HG03521 (cell line): Measurements from ENCODE around the gene SRC.
"Not testable (repeated sequence)": the region's sequence is repeated elsewhere in the genome, so short reads cannot be mapped to it uniquely, and the experiment has no call there.

Source experiments
- ATAC-seq: cut with Tn5 transposase; IDR thresholded peaks from one replicate; pipeline ENCODE4 v1.9.1; 2021; ENCODE audit warnings: mild to moderate bottlenecking, moderate library complexity; ENCODE audit not compliant: unreplicated experiment

Gene SRC

GRCh38 chr20:37361336-37361735, 15.4 kb downstream of the SRC start:
- no peak for ATAC-seq

GRCh38 chr20:37362231-37362792, 16.4 kb downstream of the SRC start:
- ATAC-seq: no peak

GRCh38 chr20:37362821-37363220, 16.9 kb downstream of the SRC start:
- ATAC-seq: no peak

- ATAC-seq: no peak
These were observed 17.5 kb downstream of the SRC start for GRCh38 chr20:37363221-37364012.

GRCh38 chr20:37364013-37364926, 18.3 kb downstream of the SRC start:
- no peak for ATAC-seq

- ATAC-seq: no peak
These were observed 19.0 kb downstream of the SRC start for GRCh38 chr20:37364927-37365272.

- no peak for ATAC-seq
These were observed 20.1 kb downstream of the SRC start for GRCh38 chr20:37365760-37366638.

- no peak for ATAC-seq
These were observed 20.8 kb downstream of the SRC start for GRCh38 chr20:37366743-37367142.

- ATAC-seq: no peak
These were observed 23.9 kb downstream of the SRC start for GRCh38 chr20:37369846-37370245.

- not testable (repeated sequence) for ATAC-seq
These were observed 25.9 kb downstream of the SRC start for GRCh38 chr20:37371845-37372244.

- no peak for ATAC-seq
These were observed 26.5 kb downstream of the SRC start for GRCh38 chr20:37372441-37372840.

GRCh38 chr20:37373020-37373598, 27.2 kb downstream of the SRC start:
- ATAC-seq: no peak

GRCh38 chr20:37375227-37375626, 29.3 kb downstream of the SRC start:
- ATAC-seq: no peak

GRCh38 chr20:37376324-37376723, 30.4 kb downstream of the SRC start:
- ATAC-seq: no peak

- ATAC-seq: no peak
These were observed 30.9 kb downstream of the SRC start for GRCh38 chr20:37376791-37377190.

GRCh38 chr20:37377346-37378081, 31.6 kb downstream of the SRC start:
- no peak for ATAC-seq

GRCh38 chr20:37378420-37378784, 32.5 kb downstream of the SRC start:
- no peak for ATAC-seq

- ATAC-seq: no peak
These were observed 33.1 kb downstream of the SRC start for GRCh38 chr20:37378785-37379598.
